NCI-H748 treated with DMSO at 0.1 percent for 48 hours (cell line): ENCODE data around the gene SIRT4.

Experiments used
- DNase-seq: peaks from one replicate; lab custom pipeline; 2025; lab: John Stamatoyannopoulos, UW

The SIRT4 gene

DNA sequence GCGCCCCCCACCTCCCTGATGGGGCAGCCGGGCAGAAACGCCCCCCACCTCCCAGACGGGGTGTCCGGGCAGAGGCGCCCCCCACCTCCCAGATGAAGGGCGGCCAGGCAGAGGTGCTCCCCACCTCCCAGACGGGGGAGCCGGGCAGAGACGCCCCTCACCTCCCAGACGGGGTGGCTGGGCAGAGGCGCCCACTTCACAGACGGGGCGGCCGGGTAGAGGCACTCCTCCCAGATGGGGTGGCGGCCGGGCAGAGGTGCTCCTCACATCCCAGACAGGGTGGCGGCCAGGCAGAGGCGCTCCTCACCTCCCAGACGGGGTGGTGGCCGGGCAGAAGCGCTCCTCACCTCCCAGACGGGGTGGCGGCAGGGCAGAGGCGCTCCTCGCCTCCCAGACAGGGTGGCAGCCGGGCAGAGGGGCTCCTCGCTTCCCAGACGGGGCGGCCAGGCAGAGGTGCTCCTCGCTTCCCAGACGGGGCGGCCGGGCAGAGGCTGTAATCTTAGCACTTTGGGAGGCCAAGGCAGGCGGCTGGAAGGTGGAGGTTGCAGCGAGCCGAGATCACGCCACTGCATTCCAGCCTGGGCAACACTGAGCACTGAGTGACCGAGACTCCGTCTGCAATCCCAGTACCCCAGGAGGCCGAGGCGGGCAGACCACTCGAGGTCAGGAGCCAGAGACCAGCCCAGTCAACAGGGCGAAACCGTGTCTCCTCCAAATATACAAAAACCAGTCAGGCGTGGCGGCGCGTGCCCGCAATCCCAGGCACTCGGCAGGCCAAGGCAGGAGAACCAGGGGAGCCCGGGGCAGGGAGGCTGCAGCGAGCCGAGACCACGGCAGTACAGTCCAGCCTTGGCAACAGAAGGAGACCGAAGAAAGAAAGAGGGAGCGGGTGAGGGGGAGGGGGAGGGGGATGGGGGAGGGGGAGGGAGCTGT lies 23.7 kb upstream of the SIRT4 start:
- no peak for DNase-seq

- DNase-seq: no peak
Observed at GRCh38 chr12:120283318-120283717, 18.8 kb upstream of the SIRT4 start.

GRCh38 chr12:120284381-120284780 lies 17.7 kb upstream of the SIRT4 start:
- no peak for DNase-seq

DNA sequence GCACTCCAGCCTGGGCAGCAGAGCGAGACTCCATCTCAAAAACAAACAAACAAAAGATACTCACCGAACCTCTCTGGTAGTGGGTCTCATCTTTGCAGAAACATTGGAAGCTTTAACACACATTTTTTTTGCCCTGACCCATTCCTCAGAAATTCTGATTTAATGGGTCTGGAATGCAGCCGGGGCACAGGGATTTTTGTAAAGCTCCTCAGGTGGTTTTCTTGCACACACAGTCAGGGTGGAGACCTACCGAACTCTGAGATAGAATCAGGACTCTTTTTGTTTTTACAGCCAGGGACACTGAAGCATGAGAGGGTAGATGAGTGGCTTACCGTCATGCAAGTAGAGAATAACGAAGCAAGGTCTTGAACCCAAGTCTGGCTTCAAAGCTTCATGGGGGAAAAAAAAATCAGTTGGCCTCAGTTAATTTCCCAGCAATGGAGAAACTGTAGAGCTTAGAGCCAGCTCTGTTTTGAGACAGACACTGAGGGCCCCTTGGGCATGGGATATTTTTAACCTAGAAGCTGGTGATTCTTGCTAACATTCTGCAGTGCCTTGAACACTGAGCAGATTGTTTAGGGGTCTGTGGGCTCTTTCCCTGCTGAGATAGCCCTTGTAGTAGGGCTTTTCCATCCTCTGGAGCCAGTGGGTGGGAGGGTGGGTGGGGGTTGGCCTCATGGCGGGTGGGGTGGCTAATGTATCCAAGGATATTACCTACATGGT lies 15.2 kb upstream of the SIRT4 start:
- DNase-seq: no peak

GRCh38 chr12:120287491-120287890 lies 14.6 kb upstream of the SIRT4 start:
- DNase-seq: no peak

DNA sequence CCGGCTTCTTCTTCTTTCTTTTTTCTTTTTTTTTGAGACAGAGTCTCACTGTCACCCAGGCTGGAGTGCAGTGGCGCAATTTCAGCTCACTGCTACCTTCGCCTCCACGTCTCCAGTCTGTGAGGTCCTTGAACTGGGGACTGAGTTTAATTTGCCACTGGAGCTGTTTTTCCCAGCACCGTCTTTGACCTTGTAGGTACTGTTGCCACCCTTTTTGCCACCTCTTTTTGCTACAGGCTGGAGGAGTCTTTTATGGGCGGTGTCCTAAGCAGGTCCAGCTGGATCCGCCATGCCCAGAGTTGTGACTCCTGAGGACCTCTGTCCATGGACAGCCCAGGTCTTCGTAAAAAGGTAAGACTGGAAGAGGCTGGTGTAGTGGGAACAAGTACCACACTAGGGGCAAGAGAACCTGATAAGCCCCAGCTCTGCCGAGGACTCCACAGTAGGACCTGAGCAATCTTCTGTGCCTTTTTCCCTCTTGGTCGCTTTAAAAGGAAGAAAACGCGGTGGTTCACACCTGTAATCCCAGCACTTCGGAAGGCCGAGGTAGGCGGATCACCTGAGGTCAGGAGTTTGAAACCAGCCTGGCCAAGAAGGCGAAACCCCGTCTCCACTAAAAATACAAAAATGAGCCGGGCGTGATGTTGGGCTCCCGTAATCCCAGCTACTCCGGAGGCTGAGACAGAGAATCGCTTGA lies 11.4 kb upstream of the SIRT4 start:
- DNase-seq: peak; percentile 36

- no peak for DNase-seq
Observed at GRCh38 chr12:120292411-120292660, 9.8 kb upstream of the SIRT4 start.

GRCh38 chr12:120292661-120293531 lies 9.2 kb upstream of the SIRT4 start, which contains the start of gene RNU4-1:
TSS of gene RNU4-1 (minus strand) at chr12:120293237.
- peak; percentile 94 for DNase-seq

DNA sequence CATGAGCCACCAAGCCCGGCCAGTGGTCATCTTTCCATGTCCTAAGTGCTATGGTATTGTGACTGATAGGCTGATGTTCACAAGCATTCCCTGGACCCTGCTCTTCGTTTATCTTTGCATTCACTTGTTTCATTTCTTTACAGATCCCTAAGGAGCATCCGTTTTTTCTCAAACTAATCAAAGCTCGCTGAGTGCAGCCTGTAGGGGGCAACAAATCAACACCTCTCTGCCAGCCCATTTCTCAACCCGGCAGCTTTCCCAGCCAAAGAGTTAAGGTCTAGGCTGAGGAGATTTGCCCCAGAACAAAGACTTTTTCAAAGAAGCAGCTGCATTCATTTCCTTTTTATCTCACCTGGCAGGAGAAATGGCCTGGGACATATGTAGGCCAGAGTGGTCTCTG lies 12.1 kb downstream of the SIRT4 start:
- no peak for DNase-seq

GRCh38 chr12:120316798-120317223 lies 14.7 kb downstream of the SIRT4 start:
- DNase-seq: no peak

- peak; percentile 98 for DNase-seq
Observed at GRCh38 chr12:120317224-120318105, 15.3 kb downstream of the SIRT4 start.

DNA sequence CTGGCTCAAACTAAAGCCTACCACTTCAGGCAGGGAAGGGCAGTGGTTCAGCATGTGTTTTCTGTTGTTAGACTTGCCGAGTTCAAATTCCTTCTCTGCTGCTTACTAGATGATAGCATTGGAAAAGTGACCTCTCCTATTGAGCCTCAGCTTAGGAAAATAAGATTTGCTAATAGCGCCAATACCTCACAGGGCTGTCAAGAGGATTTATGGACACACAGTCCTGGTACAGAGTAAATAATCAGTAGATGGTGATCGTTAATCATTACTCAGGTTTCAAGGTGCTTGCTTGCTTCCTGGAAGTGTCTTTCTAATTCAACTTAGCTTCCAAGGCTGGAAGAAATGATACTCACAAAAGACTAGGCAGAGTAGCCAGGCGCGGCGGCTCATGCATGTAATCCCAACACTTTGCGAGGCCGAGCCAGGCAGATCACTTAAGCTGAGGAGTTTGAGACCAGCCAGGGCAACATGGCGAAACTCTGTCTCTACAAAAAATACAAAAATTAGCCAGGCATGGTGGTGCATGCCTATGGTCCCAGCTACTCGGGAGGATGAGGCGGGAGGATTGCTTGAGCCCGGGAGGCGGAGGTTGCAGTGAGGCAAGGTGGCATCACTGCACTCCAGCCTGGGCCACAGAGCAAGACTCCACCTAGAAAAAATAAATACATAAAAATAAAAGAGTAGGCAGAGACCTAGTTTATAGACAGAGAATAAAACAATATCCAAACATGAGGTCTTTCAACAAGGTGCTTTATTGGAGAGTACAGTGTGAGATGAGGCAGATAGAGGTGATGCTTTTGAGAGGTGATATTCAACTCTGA lies 19.5 kb downstream of the SIRT4 start:
- no peak for DNase-seq

DNA sequence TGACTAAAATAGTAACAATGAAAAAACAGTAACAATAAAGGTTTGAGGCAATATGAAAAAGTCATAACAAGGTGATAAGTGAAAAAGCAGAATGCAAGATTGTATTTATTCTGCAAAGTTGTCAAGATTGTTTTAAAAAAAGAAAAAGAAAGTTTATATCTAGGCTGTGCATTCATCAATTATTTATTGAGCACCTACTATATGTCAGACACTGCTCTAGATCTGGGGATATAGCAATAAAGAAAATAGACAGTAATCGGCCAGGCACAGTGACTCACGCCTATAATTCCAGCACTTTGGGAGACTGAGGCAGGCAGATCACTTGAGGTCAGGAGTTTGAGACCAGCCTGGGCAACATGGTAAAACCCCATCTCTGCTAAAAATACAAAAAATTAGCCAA lies 21.7 kb downstream of the SIRT4 start:
- no peak for DNase-seq

DNA sequence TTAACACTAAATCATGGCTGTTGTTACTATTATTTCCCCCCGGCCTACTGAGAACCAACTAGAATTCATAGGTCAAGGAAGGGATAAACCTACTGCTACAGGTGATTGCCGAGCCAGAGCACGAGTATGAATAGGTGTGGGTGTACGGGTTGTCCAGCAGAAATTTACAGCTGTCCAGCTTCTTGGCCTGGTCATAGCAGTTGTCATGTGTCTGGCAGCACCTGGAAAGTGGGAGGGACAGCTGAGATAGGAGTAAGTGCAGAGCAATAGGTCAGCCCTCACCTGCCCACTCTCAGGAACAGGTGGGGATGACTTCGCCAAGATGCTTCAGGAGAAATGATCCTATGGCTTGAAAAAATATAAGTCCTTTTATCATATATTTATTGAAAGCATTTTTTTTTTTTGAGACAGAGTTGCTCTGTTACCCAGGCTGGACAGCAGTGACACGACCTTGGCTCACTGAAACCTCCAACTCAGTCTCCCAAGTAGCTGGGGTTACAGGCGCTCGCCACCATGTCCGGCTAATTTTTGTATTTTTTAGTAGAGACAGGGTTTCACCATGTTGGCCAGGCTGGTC lies 22.8 kb downstream of the SIRT4 start:
- DNase-seq: no peak

GRCh38 chr12:120327593-120327992 lies 25.5 kb downstream of the SIRT4 start, which contains the start of gene PLA2G1B:
TSS of gene PLA2G1B (minus strand) at chr12:120327779. CDS start at chr12:120327753, 26 bp downstream.
- DNase-seq: no peak

DNA sequence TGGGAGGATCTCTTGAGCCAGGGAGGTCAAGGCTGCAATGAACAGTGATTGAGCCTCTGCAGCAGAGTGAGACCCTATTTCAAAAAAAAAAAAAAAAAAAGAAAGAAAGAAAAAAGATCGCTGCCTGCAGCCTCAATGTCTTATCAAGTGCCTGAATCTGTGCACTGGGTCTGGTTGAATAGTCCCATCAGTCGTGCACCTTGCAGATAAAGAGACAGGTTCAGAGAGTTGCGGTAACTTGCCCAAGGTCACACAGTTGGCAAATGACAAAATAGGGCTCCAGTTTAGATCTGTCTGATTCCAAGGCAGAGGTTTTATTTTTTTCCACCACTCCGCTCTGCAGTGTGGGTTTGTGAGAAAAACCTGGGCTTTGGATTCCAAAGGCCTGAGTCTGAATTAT lies 26.1 kb downstream of the SIRT4 start:
- no peak for DNase-seq

DNA sequence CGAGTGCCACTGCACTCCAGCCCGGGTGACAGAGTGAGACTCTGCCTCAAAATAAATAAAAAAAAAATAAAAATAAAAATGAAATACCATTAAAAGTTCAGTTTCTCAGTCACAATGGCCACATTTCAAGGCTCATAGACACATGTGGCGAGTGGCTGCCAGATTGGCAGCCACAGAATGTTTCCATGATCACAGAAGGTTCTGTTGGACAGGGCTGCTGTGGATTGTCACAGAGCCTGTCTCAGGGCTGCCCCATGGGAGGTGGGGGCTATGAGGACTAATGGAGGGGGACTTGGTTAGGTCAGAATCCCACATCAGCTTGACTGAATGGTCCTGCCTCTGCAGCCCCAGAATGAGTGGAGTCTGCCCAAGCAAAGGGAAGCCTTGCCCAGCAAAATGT lies 29.3 kb downstream of the SIRT4 start:
- no peak for DNase-seq

- no peak for DNase-seq
Observed at GRCh38 chr12:120332041-120332440, 29.9 kb downstream of the SIRT4 start.

- no peak for DNase-seq
Observed at GRCh38 chr12:120332523-120332922, 30.4 kb downstream of the SIRT4 start.
